NB4 (cell line): ENCODE data around the gene CD82.

Source experiments
- DNase-seq: peaks from one replicate; pipeline ENCODE4 v3.0.0; 2010; ENCODE audit warnings: low read depth
- H3K4me3 ChIP-seq: one replicate; pipeline ENCODE4 v1.5.1; 2011; ENCODE audit warnings: mild to moderate bottlenecking, low read depth, low read length, moderate library complexity
- CTCF ChIP-seq: IDR thresholded peaks from one replicate; pipeline ENCODE4 v1.5.1; 2012; ENCODE audit warnings: low read depth, low read length
- MAX ChIP-seq: IDR thresholded peaks from 2 replicates; pipeline ENCODE4 v1.6.1; 2011; ENCODE audit warnings: low read depth, low read length
- MYC ChIP-seq: IDR thresholded peaks from 2 replicates; pipeline ENCODE4 v1.6.1; 2011; ENCODE audit warnings: low read depth, low read length
- POLR2A ChIP-seq: IDR thresholded peaks from 2 replicates; pipeline ENCODE4 v1.6.1; 2011; ENCODE audit warnings: mild to moderate bottlenecking; ENCODE audit not compliant: insufficient read length; ENCODE audit errors: extremely low read depth

CD82 gene

GRCh38 chr11:44597358-44598012 is 32.0 kb downstream of the CD82 start:
- TF ChIP-seq MYC (no peak), CTCF (no peak), MAX (no peak), POLR2A (no peak)
- DNase-seq, result no peak
- H3K4me3 ChIP-seq, result no peak overlapping the region

GRCh38 chr11:44598831-44599230 is 33.4 kb downstream of the CD82 start:
- DNase-seq, result no peak
- no peak for TF ChIP-seq MYC
- no peak for TF ChIP-seq POLR2A
- TF ChIP-seq MAX, result no peak
- no peak for TF ChIP-seq CTCF
- H3K4me3 ChIP-seq, result no peak overlapping the region

- TF ChIP-seq POLR2A (no peak), MAX (no peak), CTCF (no peak), MYC (no peak)
- H3K4me3 ChIP-seq, result no peak overlapping the region
- no peak for DNase-seq
Measured at GRCh38 chr11:44600261-44600660, 34.8 kb downstream of the CD82 start.

- TF ChIP-seq POLR2A (no peak), CTCF (no peak), MYC (no peak), MAX (no peak)
- H3K4me3 ChIP-seq, result no peak overlapping the region
- no peak for DNase-seq
Measured at GRCh38 chr11:44600839-44601383, 35.4 kb downstream of the CD82 start.

- no peak overlapping the region for H3K4me3 ChIP-seq
- no peak for DNase-seq
- TF ChIP-seq POLR2A, result no peak
- no peak for TF ChIP-seq CTCF
- TF ChIP-seq MYC, result no peak
- TF ChIP-seq MAX, result no peak
Measured at GRCh38 chr11:44601471-44602370, 36.3 kb downstream of the CD82 start.
